DMS153 (cell line): Measurements from ENCODE around the gene NKPD1.

Source experiments
- DNase-seq: peaks from one replicate; lab custom pipeline; 2025; lab: John Stamatoyannopoulos, UW

NKPD1 gene

GRCh38 chr19:45156011-45156630 lies 4.7 kb downstream of the NKPD1 start:
- DNase-seq: no peak

- DNase-seq: no peak
Observed at GRCh38 chr19:45154064-45154827, 6.5 kb downstream of the NKPD1 start.

GRCh38 chr19:45153339-45154063 lies 7.3 kb downstream of the NKPD1 start:
- no peak for DNase-seq

- DNase-seq: peak; percentile 23
Observed at GRCh38 chr19:45152504-45153338, 8.1 kb downstream of the NKPD1 start.

- DNase-seq: no peak
Observed at GRCh38 chr19:45151821-45152503, 8.8 kb downstream of the NKPD1 start.

- no peak for DNase-seq
Observed at GRCh38 chr19:45151320-45151719, 9.5 kb downstream of the NKPD1 start.

DNA sequence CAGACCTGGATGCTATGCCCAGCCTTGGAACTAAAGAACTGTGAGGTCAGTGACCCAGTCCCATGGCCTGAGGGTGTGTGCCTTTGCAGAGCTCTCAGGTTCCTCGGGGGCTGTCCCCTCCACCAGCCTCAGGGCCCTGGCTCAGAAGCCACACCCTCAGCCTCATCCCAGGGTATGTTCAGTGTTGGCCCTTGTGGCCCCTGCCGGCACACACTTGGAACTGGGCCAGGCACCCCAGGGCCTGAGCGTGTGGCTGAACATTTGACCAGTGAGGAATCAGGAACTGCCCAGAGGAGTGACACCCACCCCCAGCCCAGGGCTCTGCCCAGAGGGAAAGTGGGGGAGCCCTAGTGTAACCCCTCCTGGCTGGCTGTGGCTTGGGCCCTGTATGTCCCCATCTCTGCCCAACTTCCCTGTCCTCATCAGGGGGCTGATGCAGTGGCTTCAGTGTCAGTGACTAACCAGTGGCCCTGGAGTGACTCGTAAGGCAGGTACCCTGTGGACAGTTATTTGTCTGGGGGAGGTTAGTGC lies 10.0 kb downstream of the NKPD1 start:
- no peak for DNase-seq

- no peak for DNase-seq
Observed at GRCh38 chr19:45150180-45150579, 10.6 kb downstream of the NKPD1 start.

DNA sequence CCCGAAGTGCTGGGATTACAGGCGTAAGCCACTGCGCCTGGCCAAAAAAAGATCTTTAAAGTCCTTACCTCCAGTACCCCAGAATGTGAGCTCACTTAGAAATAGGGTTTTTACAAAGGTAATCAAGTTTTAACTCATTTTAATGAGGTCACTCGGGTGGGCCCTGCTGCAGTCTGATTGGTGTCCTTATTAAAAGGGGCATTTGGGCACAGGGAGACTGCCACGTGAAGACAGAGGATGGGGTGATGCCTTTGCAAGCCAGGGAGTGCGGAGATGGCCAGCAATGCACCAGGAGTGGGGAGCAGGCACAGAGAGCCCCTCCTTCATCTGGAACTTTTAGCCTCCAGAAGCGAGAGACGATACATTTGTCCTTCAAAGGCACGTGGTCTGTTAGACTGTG lies 11.7 kb downstream of the NKPD1 start:
- DNase-seq: no peak

GRCh38 chr19:45147835-45148676 lies 12.7 kb downstream of the NKPD1 start:
- no peak for DNase-seq

DNA sequence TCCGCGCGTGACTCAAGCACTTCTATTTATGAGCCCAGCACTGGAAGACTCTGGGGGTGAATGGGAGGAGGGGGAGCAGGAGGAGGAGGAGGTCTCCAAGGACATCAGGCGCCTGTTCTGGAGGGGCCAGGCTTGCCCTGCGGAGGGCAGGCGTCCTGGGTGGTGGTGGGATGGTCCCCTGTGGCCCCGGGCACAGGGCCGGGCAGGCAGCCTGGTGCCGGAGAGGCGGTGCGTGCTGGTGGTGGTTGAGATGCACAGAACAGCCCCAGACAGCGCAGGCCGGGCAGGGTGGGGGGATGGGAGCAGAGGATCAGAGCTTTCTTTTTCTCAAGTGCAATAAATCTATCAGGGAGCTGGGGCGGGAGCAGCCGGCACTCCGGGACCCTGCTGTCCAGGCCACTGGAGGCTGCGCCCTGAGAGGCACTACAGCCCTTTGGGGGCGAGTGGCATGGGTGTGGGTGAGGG lies 14.0 kb downstream of the NKPD1 start:
- DNase-seq: no peak

GRCh38 chr19:45146251-45146650 lies 14.5 kb downstream of the NKPD1 start:
- DNase-seq: no peak

DNA sequence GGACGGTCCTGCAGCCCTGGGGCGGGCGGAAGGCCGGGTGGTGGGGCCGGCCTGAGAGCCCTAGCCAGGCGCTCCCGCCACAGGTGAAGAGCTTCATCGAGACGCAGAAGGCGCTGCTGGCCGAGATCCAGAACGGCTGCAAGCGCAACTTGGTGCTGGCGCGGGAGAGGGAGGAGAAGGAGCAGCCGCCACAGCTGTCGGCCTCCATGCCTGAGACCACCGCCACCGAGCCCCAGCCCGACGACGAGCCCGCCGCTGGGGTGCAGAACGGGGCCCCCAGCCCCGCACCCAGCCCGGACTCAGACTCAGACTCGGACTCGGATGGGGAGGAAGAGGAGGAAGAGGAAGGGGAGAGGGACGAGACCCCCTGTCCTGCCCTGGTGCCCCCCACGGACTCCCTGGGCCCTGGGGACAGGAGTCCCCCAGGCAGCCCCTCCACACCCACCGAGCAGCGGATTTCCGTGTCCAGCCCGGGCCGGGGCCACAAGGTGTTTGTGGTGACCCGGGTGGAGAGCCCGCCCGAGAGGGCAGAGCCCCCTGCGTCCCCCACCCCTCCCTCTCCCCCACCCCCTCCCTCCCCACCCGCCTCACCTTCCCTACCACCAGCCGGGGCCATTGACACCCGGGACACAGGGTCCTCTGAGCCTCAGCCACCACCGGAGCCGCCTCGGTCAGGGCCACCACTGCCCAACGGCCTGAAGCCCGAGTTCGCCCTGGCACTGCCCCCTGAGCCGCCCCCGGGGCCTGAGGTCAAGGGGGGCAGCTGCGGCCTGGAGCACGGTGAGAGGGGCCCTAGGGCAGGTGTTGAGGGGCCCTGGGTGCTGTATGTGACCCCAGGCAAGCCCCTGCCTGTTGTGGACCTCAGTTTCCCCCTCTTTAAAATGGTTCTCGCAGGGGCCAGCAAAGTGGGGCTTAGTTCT lies 15.3 kb downstream of the NKPD1 start:
- DNase-seq: no peak

DNA sequence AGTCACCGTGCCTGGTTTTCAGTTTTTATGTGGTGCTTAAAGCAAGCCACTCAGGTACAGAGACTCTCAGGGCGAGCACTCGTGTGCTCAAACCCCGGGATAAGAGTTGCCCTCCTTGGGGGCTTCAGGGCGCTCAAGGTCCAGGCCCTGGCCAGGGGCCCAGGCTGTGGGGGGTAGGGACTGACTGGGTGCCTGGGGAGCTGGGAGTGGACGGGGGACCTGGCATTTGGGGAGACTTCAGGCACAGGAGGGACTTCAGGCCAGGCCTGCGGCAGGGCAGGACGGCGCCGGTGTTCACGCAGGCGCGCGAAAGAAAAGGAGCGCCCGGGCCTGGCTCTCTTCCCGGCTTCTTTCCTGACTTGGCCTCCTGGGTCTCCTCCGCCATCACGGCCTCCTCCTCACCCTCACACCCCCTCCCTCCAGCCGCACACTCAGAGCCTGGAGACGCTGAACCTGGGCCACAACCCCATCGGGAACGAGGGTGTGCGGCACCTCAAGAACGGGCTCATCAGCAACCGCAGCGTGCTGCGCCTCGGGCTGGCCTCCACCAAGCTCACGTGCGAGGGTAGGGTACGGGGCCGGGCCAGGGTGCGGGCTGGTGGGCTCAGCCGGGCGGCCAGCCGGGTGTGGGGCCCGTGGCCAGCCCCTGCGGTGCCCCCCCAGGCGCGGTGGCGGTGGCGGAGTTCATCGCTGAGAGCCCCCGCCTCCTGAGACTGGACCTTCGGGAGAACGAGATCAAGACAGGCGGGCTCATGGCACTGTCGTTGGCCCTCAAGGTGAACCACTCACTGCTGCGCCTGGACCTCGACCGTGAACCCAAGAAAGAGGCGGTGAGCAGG lies 16.1 kb downstream of the NKPD1 start:
- no peak for DNase-seq

- DNase-seq: no peak
Observed at GRCh38 chr19:45142726-45143110, 18.1 kb downstream of the NKPD1 start.

DNA sequence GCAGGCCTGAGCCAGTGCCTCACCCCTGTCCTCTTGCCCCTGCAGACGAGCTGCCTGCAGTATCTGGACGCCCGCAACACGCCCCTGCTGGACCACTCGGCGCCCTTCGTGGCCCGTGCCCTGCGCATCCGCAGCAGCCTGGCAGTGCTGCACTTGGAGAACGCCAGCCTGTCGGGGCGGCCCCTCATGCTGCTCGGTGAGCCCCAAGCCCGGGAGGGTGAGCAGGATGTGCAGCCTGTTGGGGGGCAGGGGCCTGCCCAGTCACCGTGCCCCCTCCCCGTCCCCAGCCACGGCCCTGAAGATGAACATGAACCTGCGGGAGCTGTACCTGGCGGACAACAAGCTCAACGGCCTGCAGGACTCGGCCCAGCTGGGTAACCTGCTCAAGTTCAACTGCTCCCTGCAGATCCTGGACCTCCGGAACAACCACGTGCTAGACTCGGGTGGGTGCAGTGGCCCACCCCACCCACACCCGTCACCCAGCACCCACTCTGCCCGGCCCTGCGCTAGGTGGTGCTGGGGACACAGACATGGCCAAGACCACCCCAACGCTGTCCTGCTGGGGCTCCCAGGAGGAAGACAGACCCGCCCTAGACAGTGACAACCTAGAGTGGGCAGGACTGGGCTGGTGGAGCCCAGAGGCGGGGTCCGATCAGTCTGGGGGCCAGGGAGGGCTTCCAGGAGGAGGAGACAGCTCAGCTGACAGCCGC lies 18.6 kb downstream of the NKPD1 start:
- DNase-seq: no peak

DNA sequence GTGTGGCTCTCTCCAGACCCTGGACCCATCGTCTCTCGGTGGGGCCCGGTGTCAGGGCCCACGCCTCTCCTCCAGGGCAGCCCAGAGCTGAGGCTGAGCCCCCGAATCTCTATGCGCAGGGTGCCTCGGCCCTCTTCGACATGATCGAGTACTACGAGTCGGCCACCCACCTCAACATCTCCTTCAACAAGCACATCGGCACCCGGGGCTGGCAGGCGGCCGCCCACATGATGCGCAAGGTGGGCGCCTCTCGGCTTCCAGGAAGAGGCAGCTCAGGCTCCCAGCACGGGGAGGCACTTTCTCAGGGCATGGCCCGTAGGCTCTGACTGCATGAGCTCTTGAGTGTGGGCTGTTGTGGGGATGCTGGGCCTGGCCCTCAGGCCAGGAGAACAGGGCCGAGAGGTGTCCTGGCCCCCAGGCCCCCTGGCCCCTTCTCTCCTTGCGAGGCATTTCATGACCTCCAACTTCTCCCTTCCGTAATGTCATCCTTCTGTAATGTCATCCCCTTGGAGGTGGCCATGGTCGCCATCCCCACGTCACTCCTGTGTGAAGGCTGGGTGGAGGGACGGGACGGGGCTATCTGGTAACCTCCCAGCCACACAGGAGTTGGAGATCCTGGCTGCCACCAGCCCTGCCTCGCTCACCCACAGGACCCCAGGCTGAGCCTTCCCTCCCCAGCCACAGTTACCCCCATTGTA lies 19.4 kb downstream of the NKPD1 start:
- no peak for DNase-seq
